CD4-positive, alpha-beta memory T cell (primary cell): ENCODE data around the gene USP24. TPM values are rescaled to one million over a fixed set of nuclear protein-coding genes. Genes with fewer than 3 reads are reported as not detected.
A peak's percentile ranks its signal among the peaks of the same experiment; 100 is the strongest.

Experiments used
- CTCF ChIA-PET: fragments of 350-600 bp; sonication (Branson Sonifier 250); formaldehyde crosslinking; loops from one replicate; lab custom pipeline; 2021; ENCODE audit warnings: inconsistent platforms; ENCODE audit not compliant: partially characterized antibody; lab: Charles Lee
- POLR2A ChIA-PET: fragments of 350-600 bp; sonication (Branson Sonifier 250); formaldehyde crosslinking; loops from one replicate; lab custom pipeline; 2021; ENCODE audit not compliant: partially characterized antibody; lab: Charles Lee
- DNase-seq, 5 donors: peaks; one replicate each; pipeline versions ENCODE4 v3.0.0 to v3.0.0-alpha.2; 2020 to 2022; ENCODE audit warnings: mixed read lengths in 1 of 5
- H3K27ac ChIP-seq: one replicate; pipeline ENCODE4 v1.7.0; 2013; ENCODE audit warnings: low read depth, low read length
- H3K27me3 ChIP-seq: 2 replicates; pipeline ENCODE4 v1.7.0; 2013; ENCODE audit warnings: mild to moderate bottlenecking, low read length, moderate library complexity; ENCODE audit not compliant: insufficient read depth
- H3K36me3 ChIP-seq: 2 replicates; pipeline ENCODE4 v1.7.0; 2013; ENCODE audit warnings: mild to moderate bottlenecking, low read length, moderate library complexity; ENCODE audit not compliant: insufficient read depth
- H3K4me1 ChIP-seq: 2 replicates; pipeline ENCODE4 v1.7.0; 2013; ENCODE audit warnings: mild to moderate bottlenecking, low read length, moderate library complexity; ENCODE audit not compliant: insufficient read depth
- H3K4me3 ChIP-seq, 2 donors: one replicate each; pipeline ENCODE4 v1.7.0; 2013; ENCODE audit warnings: low read length in 2 of 2, mild to moderate bottlenecking in 1 of 2
- H3K9me3 ChIP-seq, 2 donors: one replicate each; pipeline ENCODE4 v1.7.0; 2013; ENCODE audit warnings: low read length in 2 of 2, control low read depth in 1 of 2; ENCODE audit not compliant: control insufficient read depth in 1 of 2
- H3K27ac Mint-ChIP-seq, 7 donors: one replicate each; pipeline ENCODE4 v1.8.0; 2020 to 2021; ENCODE audit warnings: mixed read lengths in 7 of 7, mild to moderate bottlenecking in 6 of 7, inconsistent platforms in 3 of 7, moderate library complexity in 3 of 7
- H3K27me3 Mint-ChIP-seq, 2 donors: one replicate each; pipeline ENCODE4 v1.8.0; 2020 to 2021; ENCODE audit warnings: mixed read lengths in 2 of 2
- H3K36me3 Mint-ChIP-seq, 2 donors: one replicate each; pipeline ENCODE4 v1.8.0; 2020 to 2021; ENCODE audit warnings: mixed read lengths in 2 of 2, inconsistent platforms in 1 of 2, mild to moderate bottlenecking in 1 of 2
- H3K4me1 Mint-ChIP-seq, 4 donors: one replicate each; pipeline ENCODE4 v1.8.0; 2020 to 2021; ENCODE audit warnings: mixed read lengths in 4 of 4, mild to moderate bottlenecking in 1 of 4
- H3K4me3 Mint-ChIP-seq, 8 donors: one replicate each; pipeline ENCODE4 v1.8.0; 2020 to 2021; ENCODE audit warnings: mixed read lengths in 8 of 8, mild to moderate bottlenecking in 7 of 8, moderate library complexity in 6 of 8, inconsistent platforms in 3 of 8
- H3K9me3 Mint-ChIP-seq, 8 donors: one replicate each; pipeline ENCODE4 v1.8.0; 2020 to 2021; ENCODE audit warnings: mixed read lengths in 8 of 8, mild to moderate bottlenecking in 5 of 8, inconsistent platforms in 3 of 8, moderate library complexity in 1 of 8
- intact Hi-C: fragments of 100-400 bp; cut with micrococcal nuclease; formaldehyde crosslinking; loops from one replicate; pipeline ENCODE4 v1.15.1; 2023
- polyA plus RNA-seq, 2 donors: library from polyadenylated mRNA; unstranded; fragments of 300-500 nt; fragmentation: Illumina TruSeq; gene quantifications; one replicate each; pipeline ENCODE4 v1.2.3, GENCODE V29; 2021
- total RNA-seq, 2 experiments: library from RNA; stranded (reverse); gene quantifications; one replicate each; pipeline ENCODE4 v1.2.3, GENCODE V29; 2021

USP24 gene
- total and polyA plus RNA-seq, 4 experiments from 2014 or later = 1.6 to 74.2 (median 42.1) TPM

GRCh38 chr1:55092475-55092874 lies 122.7 kb downstream of the USP24 start:
- Mint-ChIP-seq H3K4me1 (peaks cover 0 to 2% (median 0%) of the 10 kb centered on the region in 4 donors), H3K9me3 (no peaks in the 10 kb centered on the region), H3K36me3 (peaks cover 75 to 95% of the 10 kb centered on the region in 2 donors), H3K4me3 (no peak overlapping the region), H3K27ac (peak overlapping the region in 1 of 7 donors; percentile 28), H3K27me3 (no peaks in the 10 kb centered on the region)
- DNase-seq = no peak
- H3K36me3 ChIP-seq = peaks cover 73% of the 10 kb centered on the region
- ChIA-PET CTCF (interaction anchor here (1.0 kb wide), 1 partner anchor 12 kb away, joined by 3 read pairs; no protein-coding TSS in a partner anchor), POLR2A (no interaction called here)
- H3K27me3 ChIP-seq = no peaks in the 10 kb centered on the region
- no peak overlapping the region for H3K4me3 ChIP-seq
- H3K4me1 ChIP-seq = no peaks in the 10 kb centered on the region
- H3K27ac ChIP-seq = no peak overlapping the region
- no peaks in the 10 kb centered on the region for H3K9me3 ChIP-seq
- intact Hi-C loops = no loop called here

- no peak overlapping the region for H3K27ac ChIP-seq
- CTCF ChIA-PET = no interaction called here
- no peaks in the 10 kb centered on the region for H3K9me3 Mint-ChIP-seq
- H3K4me3 ChIP-seq = no peak overlapping the region
- no peak for DNase-seq
- H3K36me3 Mint-ChIP-seq = peaks cover 71 to 92% of the 10 kb centered on the region in 2 donors
- H3K36me3 ChIP-seq = peaks cover 76% of the 10 kb centered on the region
- H3K4me1 Mint-ChIP-seq = peaks cover 0 to 2% (median 0%) of the 10 kb centered on the region in 4 donors
- no peaks in the 10 kb centered on the region for H3K4me1 ChIP-seq
- H3K27me3 ChIP-seq = no peaks in the 10 kb centered on the region
- intact Hi-C loops = no loop called here
- no peak overlapping the region for H3K4me3 Mint-ChIP-seq
- no peaks in the 10 kb centered on the region for H3K9me3 ChIP-seq
- H3K27ac Mint-ChIP-seq = peak overlapping the region in 2 of 7 donors; percentile 41 to 59
- H3K27me3 Mint-ChIP-seq = no peaks in the 10 kb centered on the region
- POLR2A ChIA-PET = no interaction called here
Observed at GRCh38 chr1:55089683-55090082, 125.5 kb downstream of the USP24 start.

GRCh38 chr1:55088413-55088812 lies 126.8 kb downstream of the USP24 start:
- intact Hi-C loops = no loop called here
- no peak for DNase-seq
- no peaks in the 10 kb centered on the region for H3K9me3 Mint-ChIP-seq
- H3K4me1 ChIP-seq = no peaks in the 10 kb centered on the region
- H3K9me3 ChIP-seq = no peaks in the 10 kb centered on the region
- no peak overlapping the region for H3K4me3 ChIP-seq
- H3K27ac Mint-ChIP-seq = peak overlapping the region in 6 of 7 donors; percentile 17 to 76 (median 48)
- no peaks in the 10 kb centered on the region for H3K27me3 Mint-ChIP-seq
- H3K4me1 Mint-ChIP-seq = peaks cover 0 to 2% (median 0%) of the 10 kb centered on the region in 4 donors
- POLR2A ChIA-PET = no interaction called here
- no peak overlapping the region for H3K27ac ChIP-seq
- H3K27me3 ChIP-seq = no peaks in the 10 kb centered on the region
- peaks cover 81% of the 10 kb centered on the region for H3K36me3 ChIP-seq
- CTCF ChIA-PET = no interaction called here
- peak overlapping the region in 1 of 8 donors; percentile 17 for H3K4me3 Mint-ChIP-seq
- peaks cover 75 to 92% of the 10 kb centered on the region in 2 donors for H3K36me3 Mint-ChIP-seq

- Mint-ChIP-seq H3K4me3 (no peak overlapping the region), H3K27ac (peak overlapping the region in 3 of 7 donors; percentile 31 to 74 (median 56)), H3K9me3 (no peaks in the 10 kb centered on the region), H3K27me3 (no peaks in the 10 kb centered on the region), H3K4me1 (peaks cover 0 to 2% (median 0%) of the 10 kb centered on the region in 4 donors), H3K36me3 (peaks cover 77 to 93% of the 10 kb centered on the region in 2 donors)
- H3K4me3 ChIP-seq = no peak overlapping the region
- intact Hi-C loops = no loop called here
- no peaks in the 10 kb centered on the region for H3K9me3 ChIP-seq
- no peaks in the 10 kb centered on the region for H3K27me3 ChIP-seq
- CTCF ChIA-PET = no interaction called here
- no peaks in the 10 kb centered on the region for H3K4me1 ChIP-seq
- no peak for DNase-seq
- no peak overlapping the region for H3K27ac ChIP-seq
- POLR2A ChIA-PET = no interaction called here
- peaks cover 82% of the 10 kb centered on the region for H3K36me3 ChIP-seq
Observed at GRCh38 chr1:55087439-55087838, 127.7 kb downstream of the USP24 start.

GRCh38 chr1:55084257-55084656 lies 130.9 kb downstream of the USP24 start:
- Mint-ChIP-seq H3K4me3 (no peak overlapping the region), H3K4me1 (peaks cover 0 to 2% (median 0%) of the 10 kb centered on the region in 4 donors), H3K9me3 (no peaks in the 10 kb centered on the region), H3K36me3 (peaks cover 76 to 93% of the 10 kb centered on the region in 2 donors), H3K27ac (no peak overlapping the region), H3K27me3 (no peaks in the 10 kb centered on the region)
- no peaks in the 10 kb centered on the region for H3K27me3 ChIP-seq
- H3K27ac ChIP-seq = no peak overlapping the region
- POLR2A ChIA-PET = no interaction called here
- no peaks in the 10 kb centered on the region for H3K4me1 ChIP-seq
- no peaks in the 10 kb centered on the region for H3K9me3 ChIP-seq
- intact Hi-C loops = no loop called here
- no peak for DNase-seq
- H3K4me3 ChIP-seq = no peak overlapping the region
- CTCF ChIA-PET = no interaction called here
- peaks cover 89% of the 10 kb centered on the region for H3K36me3 ChIP-seq

GRCh38 chr1:55081905-55082296 lies 133.3 kb downstream of the USP24 start:
- Mint-ChIP-seq H3K36me3 (peaks cover 72 to 90% of the 10 kb centered on the region in 2 donors), H3K27me3 (no peaks in the 10 kb centered on the region), H3K27ac (peak overlapping the region in 2 of 7 donors; percentile 20 to 24), H3K9me3 (no peaks in the 10 kb centered on the region), H3K4me1 (no peaks in the 10 kb centered on the region), H3K4me3 (no peak overlapping the region)
- intact Hi-C loops = no loop called here
- no peaks in the 10 kb centered on the region for H3K9me3 ChIP-seq
- H3K27ac ChIP-seq = no peak overlapping the region
- no peak overlapping the region for H3K4me3 ChIP-seq
- DNase-seq = no peak
- POLR2A ChIA-PET = no interaction called here
- peaks cover 92% of the 10 kb centered on the region for H3K36me3 ChIP-seq
- no peaks in the 10 kb centered on the region for H3K4me1 ChIP-seq
- CTCF ChIA-PET = no interaction called here
- no peaks in the 10 kb centered on the region for H3K27me3 ChIP-seq

- no peak overlapping the region for H3K27ac ChIP-seq
- no peaks in the 10 kb centered on the region for H3K4me1 ChIP-seq
- H3K9me3 ChIP-seq = no peaks in the 10 kb centered on the region
- Mint-ChIP-seq H3K27me3 (no peaks in the 10 kb centered on the region), H3K36me3 (peaks cover 76 to 93% of the 10 kb centered on the region in 2 donors), H3K9me3 (no peaks in the 10 kb centered on the region), H3K4me3 (no peak overlapping the region), H3K4me1 (no peaks in the 10 kb centered on the region), H3K27ac (peak overlapping the region in 1 of 7 donors; percentile 20)
- DNase-seq = no peak
- ChIA-PET POLR2A (no interaction called here), CTCF (no interaction called here)
- H3K36me3 ChIP-seq = peaks cover 93% of the 10 kb centered on the region
- intact Hi-C loops = no loop called here
- H3K4me3 ChIP-seq = no peak overlapping the region
- no peaks in the 10 kb centered on the region for H3K27me3 ChIP-seq
Observed at GRCh38 chr1:55081188-55081904, 133.8 kb downstream of the USP24 start.
